ENCODE measurements around the gene KICS2. TPM values are rescaled to one million over a fixed set of nuclear protein-coding genes. Genes with fewer than 3 reads are reported as not detected.

Gene KICS2
- total and polyA plus RNA-seq, 2 of the 13 experiments (the other 11 are each of a cell fraction or from before 2014, with no cell fraction given), result 3.5 to 6.6 TPM

DNA sequence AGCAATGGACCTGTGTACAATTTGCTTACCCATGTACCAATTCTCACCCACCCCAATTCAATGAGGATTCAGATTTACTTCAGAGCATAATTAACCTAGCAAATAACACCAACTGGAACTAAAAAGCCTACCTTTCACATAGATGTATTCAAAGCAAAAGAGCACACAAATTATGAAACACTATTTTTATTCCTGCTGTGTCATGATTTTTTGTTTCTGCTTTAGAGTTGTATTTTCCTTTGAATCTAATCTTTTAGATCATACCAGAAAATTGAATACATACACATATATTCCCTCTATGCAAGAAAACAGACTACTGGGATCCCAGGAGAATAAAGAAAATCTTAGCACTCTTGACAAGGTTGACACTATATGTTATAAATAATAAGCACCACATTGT, 5.9 kb downstream of the KICS2 start:
- DNase-seq (ENCODE audit: low spot score), result no peak
- CTCF ChIA-PET (ENCODE audit: low intra/inter-chr PET ratio, low total read pairs), result no interaction called here
- TF ChIP-seq MIER3 (CRISPR knock-in tag; IDR thresholded peaks at IDR 0.05; ENCODE audit: borderline replicate concordance), result no peak
- TF ChIP-seq ZEB1 (IDR thresholded peaks at IDR 0.05; ENCODE audit: insufficient replicate concordance, low read depth), result no peak
- TF ChIP-seq ZNF451 (CRISPR knock-in tag; IDR thresholded peaks at IDR 0.05), result no peak
- TF ChIP-seq HMGXB3 (CRISPR knock-in tag; IDR thresholded peaks at IDR 0.05; ENCODE audit: borderline replicate concordance), result no peak
- TF ChIP-seq ZNF749 (CRISPR knock-in tag; IDR thresholded peaks at IDR 0.05; ENCODE audit: borderline replicate concordance), result no peak
- no peak for TF ChIP-seq ZNF564 (CRISPR knock-in tag; IDR thresholded peaks at IDR 0.05)
- peak; percentile 30 to 42; a peak in 3 of 4 replicates for TF ChIP-seq MAFK (conservative IDR thresholded peaks at IDR 0.05 in 1 of 2, IDR thresholded peaks at IDR 0.05 in 1 of 2; ENCODE audit: low read length in 2 of 2)
- peak; percentile 14; the same call in 1 of the 2 replicates for TF ChIP-seq MAFF (IDR thresholded peaks at IDR 0.05; ENCODE audit: low read depth, low read length)
- intact Hi-C loops (cut with micrococcal nuclease; ENCODE audit: unreplicated experiment), result no loop called here
- ATAC-seq, result no peak
- Histone ChIP-seq H3K4me1 (ENCODE audit: insufficient read depth, low read length) (peaks cover 14% of the 10 kb centered on the region), H3K4me3 (replicated peaks in 1 of 3; ENCODE audit: insufficient read depth in 1 of 3, low read depth in 2 of 3, low read length in 3 of 3) (no peak overlapping the region), H2AFZ (ENCODE audit: low read length) (no peak overlapping the region), H3K27ac (ENCODE audit: extremely low read length, insufficient read depth, low read length) (no peak overlapping the region), H4K20me1 (ENCODE audit: insufficient read depth, low read length) (no peaks in the 10 kb centered on the region), H3K9me3 (ENCODE audit: low read length) (no peaks in the 10 kb centered on the region), H3K36me3 (replicated peaks in 1 of 2; ENCODE audit: control insufficient read depth in 1 of 2, insufficient read depth in 2 of 2, low read length in 2 of 2) (no peaks in the 10 kb centered on the region; a peak in 2 of 5 replicates), H3K79me2 (ENCODE audit: insufficient read depth, low read length) (peaks cover 3% of the 10 kb centered on the region), H3K9ac (ENCODE audit: insufficient read depth, low read depth, low read length) (no peak overlapping the region), H3K4me2 (ENCODE audit: low read depth, low read length) (no peak overlapping the region), H3K27me3 (ENCODE audit: control insufficient read depth in 1 of 2, insufficient read depth in 2 of 2, low read length in 2 of 2) (no peaks in the 10 kb centered on the region)
- FAIRE-seq, result no peak
- no TSS peak for BruUV-seq (replicated peaks)
- in situ Hi-C loops (cut with HindIII; ENCODE audit: extremely low pct_ligation_motif_present, low pct_unique_long_range_greater_than_20kb), result no loop called here
- POLR2A ChIA-PET, result no interaction called here
